ENCODE measurements around the gene CMYA5. TPM values are rescaled to one million over a fixed set of nuclear protein-coding genes. Genes with fewer than 3 reads are reported as not detected.

Gene CMYA5
- total RNA-seq, 1 donor from 2014 or later, result 0.36 TPM

DNA sequence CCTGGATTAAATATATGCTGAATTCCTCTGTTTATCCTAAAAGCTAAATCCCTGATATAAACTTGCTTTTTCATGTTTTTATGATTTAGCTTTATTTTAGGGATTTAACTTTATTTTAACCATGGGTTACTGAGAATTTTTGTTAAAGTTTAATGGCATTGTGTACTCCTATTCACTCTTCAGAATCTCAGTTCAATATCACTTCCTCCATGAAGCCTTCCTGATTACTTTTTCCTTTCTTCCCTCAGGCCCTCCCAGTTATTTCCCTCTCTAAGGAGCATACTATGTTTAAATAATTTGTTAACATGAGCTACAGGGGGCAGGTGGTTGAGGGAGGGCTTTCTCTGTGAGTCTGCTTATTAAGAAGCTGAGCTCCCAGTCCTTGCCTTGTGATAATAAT, 151.5 kb downstream of the CMYA5 start:
- Mint-ChIP-seq H3K36me3 (ENCODE audit: low read depth, unreplicated experiment) (no peaks in the 10 kb centered on the region), H3K27ac (ENCODE audit: unreplicated experiment) (no peak overlapping the region), H3K27me3 (ENCODE audit: unreplicated experiment) (peaks cover 3% of the 10 kb centered on the region), H3K4me3 (ENCODE audit: unreplicated experiment) (no peak overlapping the region), H3K4me1 (ENCODE audit: unreplicated experiment) (peaks cover 30% of the 10 kb centered on the region), H3K9me3 (ENCODE audit: unreplicated experiment) (no peaks in the 10 kb centered on the region)
- TF ChIP-seq, protein P1, sequence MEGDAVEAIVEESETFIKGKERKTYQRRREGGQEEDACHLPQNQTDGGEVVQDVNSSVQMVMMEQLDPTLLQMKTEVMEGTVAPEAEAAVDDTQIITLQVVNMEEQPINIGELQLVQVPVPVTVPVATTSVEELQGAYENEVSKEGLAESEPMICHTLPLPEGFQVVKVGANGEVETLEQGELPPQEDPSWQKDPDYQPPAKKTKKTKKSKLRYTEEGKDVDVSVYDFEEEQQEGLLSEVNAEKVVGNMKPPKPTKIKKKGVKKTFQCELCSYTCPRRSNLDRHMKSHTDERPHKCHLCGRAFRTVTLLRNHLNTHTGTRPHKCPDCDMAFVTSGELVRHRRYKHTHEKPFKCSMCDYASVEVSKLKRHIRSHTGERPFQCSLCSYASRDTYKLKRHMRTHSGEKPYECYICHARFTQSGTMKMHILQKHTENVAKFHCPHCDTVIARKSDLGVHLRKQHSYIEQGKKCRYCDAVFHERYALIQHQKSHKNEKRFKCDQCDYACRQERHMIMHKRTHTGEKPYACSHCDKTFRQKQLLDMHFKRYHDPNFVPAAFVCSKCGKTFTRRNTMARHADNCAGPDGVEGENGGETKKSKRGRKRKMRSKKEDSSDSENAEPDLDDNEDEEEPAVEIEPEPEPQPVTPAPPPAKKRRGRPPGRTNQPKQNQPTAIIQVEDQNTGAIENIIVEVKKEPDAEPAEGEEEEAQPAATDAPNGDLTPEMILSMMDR (IDR thresholded peaks at IDR 0.05; ENCODE audit: unreplicated experiment), result no peak
- no peak for DNase-seq (ENCODE audit: low spot score)

- peak overlapping the region; percentile 20 for H3K27ac Mint-ChIP-seq (ENCODE audit: unreplicated experiment)
- H3K36me3 Mint-ChIP-seq (ENCODE audit: low read depth, unreplicated experiment), result no peaks in the 10 kb centered on the region
- H3K9me3 Mint-ChIP-seq (ENCODE audit: unreplicated experiment), result no peaks in the 10 kb centered on the region
- TF ChIP-seq, protein P1 (IDR thresholded peaks at IDR 0.05; ENCODE audit: unreplicated experiment), result no peak
- H3K4me1 Mint-ChIP-seq (ENCODE audit: unreplicated experiment), result peaks cover 30% of the 10 kb centered on the region
- peaks cover 3% of the 10 kb centered on the region for H3K27me3 Mint-ChIP-seq (ENCODE audit: unreplicated experiment)
- DNase-seq (ENCODE audit: low spot score), result no peak
- no peak overlapping the region for H3K4me3 Mint-ChIP-seq (ENCODE audit: unreplicated experiment)
These were observed 152.6 kb downstream of the CMYA5 start for GRCh38 chr5:79842006-79842881.

- Mint-ChIP-seq H3K9me3 (ENCODE audit: unreplicated experiment) (no peaks in the 10 kb centered on the region), H3K27ac (ENCODE audit: unreplicated experiment) (peak overlapping the region; percentile 61), H3K36me3 (ENCODE audit: low read depth, unreplicated experiment) (no peaks in the 10 kb centered on the region), H3K27me3 (ENCODE audit: unreplicated experiment) (peaks cover 3% of the 10 kb centered on the region), H3K4me1 (ENCODE audit: unreplicated experiment) (peaks cover 30% of the 10 kb centered on the region), H3K4me3 (ENCODE audit: unreplicated experiment) (no peak overlapping the region)
- no peak for DNase-seq (ENCODE audit: low spot score)
- TF ChIP-seq, protein P1 (IDR thresholded peaks at IDR 0.05; ENCODE audit: unreplicated experiment), result no peak
These were observed 153.4 kb downstream of the CMYA5 start for GRCh38 chr5:79842991-79843390.

GRCh38 chr5:79843450-79844388, 154.1 kb downstream of the CMYA5 start:
- TF ChIP-seq, protein P1 (IDR thresholded peaks at IDR 0.05; ENCODE audit: unreplicated experiment), result no peak

More at GRCh38 chr5:79843450-79844388, 154.1 kb downstream of the CMYA5 start:
- Mint-ChIP-seq H3K4me3 (ENCODE audit: unreplicated experiment) (no peak overlapping the region), H3K9me3 (ENCODE audit: unreplicated experiment) (no peaks in the 10 kb centered on the region), H3K36me3 (ENCODE audit: low read depth, unreplicated experiment) (no peaks in the 10 kb centered on the region), H3K4me1 (ENCODE audit: unreplicated experiment) (peaks cover 30% of the 10 kb centered on the region), H3K27me3 (ENCODE audit: unreplicated experiment) (peaks cover 3% of the 10 kb centered on the region), H3K27ac (ENCODE audit: unreplicated experiment) (peak overlapping the region; percentile 61)
- DNase-seq (ENCODE audit: low spot score), result no peak

Measured in endothelial cell (in vitro differentiated cells).